Lung (tissue), 12 donors: Measurements from ENCODE around the gene OST4. TPM values are rescaled to one million over a fixed set of nuclear protein-coding genes. Genes with fewer than 3 reads are reported as not detected.

Experiments used
- ATAC-seq: fragments of 200-7000 bp; cut with Tn5 transposase; one replicate; pipeline ENCODE4 v1.9.1; 2020; ENCODE audit warnings: moderate number of reproducible peaks; ENCODE audit not compliant: insufficient read depth, low FRiP score
- DNase-seq, 3 donors: peaks; one replicate each; pipeline ENCODE4 v3.0.0-alpha.2; 2013 to 2017
- H3K27ac ChIP-seq, 2 donors: one replicate each; pipeline ENCODE4 v1.5.1; 2013; ENCODE audit warnings: mild to moderate bottlenecking in 2 of 2, moderate library complexity in 2 of 2, control low read depth in 1 of 2, inconsistent platforms in 1 of 2, low read depth in 1 of 2, low read length in 1 of 2
- H3K27me3 ChIP-seq, 3 donors: one replicate each; pipeline ENCODE4 v1.5.1; 2013; ENCODE audit warnings: low read length in 2 of 3; ENCODE audit not compliant: control insufficient read depth in 3 of 3, insufficient read depth in 3 of 3
- H3K36me3 ChIP-seq, 4 donors: one replicate each; pipeline ENCODE4 v1.5.1; 2013; ENCODE audit warnings: low read length in 4 of 4, mild to moderate bottlenecking in 1 of 4, moderate library complexity in 1 of 4; ENCODE audit not compliant: control insufficient read depth in 4 of 4, insufficient read depth in 4 of 4
- H3K4me1 ChIP-seq, 5 donors: one replicate each; pipeline ENCODE4 v1.5.1; 2013; ENCODE audit warnings: low read length in 5 of 5, mild to moderate bottlenecking in 2 of 5, moderate library complexity in 1 of 5; ENCODE audit not compliant: control insufficient read depth in 5 of 5, insufficient read depth in 5 of 5
- H3K4me3 ChIP-seq: one replicate; pipeline ENCODE4 v1.5.1; 2013; ENCODE audit warnings: mild to moderate bottlenecking, control low read depth, moderate library complexity
- H3K9ac ChIP-seq, 2 donors: one replicate each; pipeline ENCODE4 v1.5.1; 2013; ENCODE audit warnings: low read length in 2 of 2, control low read depth in 1 of 2; ENCODE audit not compliant: insufficient read depth in 1 of 2
- H3K9me3 ChIP-seq, 4 donors: one replicate each; pipeline ENCODE4 v1.5.1; 2013; ENCODE audit warnings: low read length in 3 of 4, mild to moderate bottlenecking in 1 of 4, moderate library complexity in 1 of 4; ENCODE audit not compliant: control insufficient read depth in 4 of 4, insufficient read depth in 3 of 4
- WGBS, 2 donors: extraction: QIAGEN DNeasy Blood & Tissue Kit; methylation state at CpG; one replicate each; pipeline ENCODE4 v1.1.7; 2013; 5-methylcytosine and 5-hydroxymethylcytosine counted together
- polyA plus RNA-seq, 2 donors: library from polyadenylated mRNA; stranded (reverse); fragments of 200-250 nt; gene quantifications; one replicate each; pipeline ENCODE4 v1.2.1, GENCODE V29; 2013
- total RNA-seq, 2 donors: library from RNA; depleted of rRNA in 1 of 2; stranded (reverse); fragments of >200 nt in 1 of 2; gene quantifications; one replicate each; pipeline ENCODE4 v1.2.1, GENCODE V29; 2014 to 2021
- TF ChIP-seq, protein P1 (sequence below): IDR thresholded peaks from 2 replicates; pipeline ENCODE4 v1.5.1; 2012; ENCODE audit warnings: mild to moderate bottlenecking; ENCODE audit errors: control extremely low read depth, extremely low read depth
- donor health status: control.
- donor health status: control.
- donor health status: Bipolar disorder and iron deficiency.
- donor health status: healthy.
- donor health status: DM: yes; HTN: yes; CAD: no.

Gene OST4
- total and polyA plus RNA-seq, 4 donors = 164 to 577 (median 309) TPM

GRCh38 chr2:27091746-27092695 lies 20.6 kb upstream of the OST4 start:
- 79 to 87% methylated on average over 23 to 25 of the region's 25 CpGs for WGBS, 2 donors

DNA sequence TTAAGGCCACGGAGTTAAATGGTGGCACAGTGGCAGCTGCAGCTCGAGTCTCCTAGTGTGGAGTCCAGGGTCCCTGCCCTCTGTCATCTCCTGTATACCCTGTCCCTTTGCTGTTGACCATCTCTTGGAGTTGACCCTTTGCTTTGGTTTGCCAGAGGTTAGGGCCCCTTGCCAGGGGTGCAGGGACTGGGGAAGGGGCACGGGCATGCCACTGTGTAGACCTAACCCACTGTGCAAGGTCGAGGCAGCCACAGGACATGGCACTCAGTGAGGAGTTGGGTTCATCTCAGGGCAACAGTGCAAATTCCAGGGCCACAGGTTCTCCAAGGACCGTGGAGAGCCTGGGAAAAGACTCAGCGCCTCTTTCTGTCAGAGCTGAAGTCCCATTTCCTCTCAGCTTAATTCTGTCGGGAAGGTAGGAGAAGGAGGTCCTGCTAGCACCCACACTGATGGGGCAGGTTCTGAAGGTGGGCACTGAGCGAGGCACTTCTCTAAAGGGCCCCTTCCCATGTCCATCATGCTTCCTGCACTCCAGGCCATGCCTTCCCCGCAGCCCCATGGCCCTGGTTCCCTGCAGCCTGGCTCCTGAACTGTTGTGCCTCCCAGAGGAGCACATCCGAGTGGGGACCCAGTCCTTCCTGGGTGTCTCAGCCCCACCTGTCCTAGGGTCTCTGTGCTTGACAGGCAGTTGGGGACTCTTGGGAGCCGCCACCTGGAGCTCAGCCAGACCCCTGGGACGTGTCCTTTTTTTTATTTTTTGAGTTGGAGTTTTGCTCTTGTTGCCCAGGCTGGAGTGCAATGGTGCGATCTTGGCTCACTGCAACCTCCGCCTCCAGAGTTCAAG lies 17.9 kb upstream of the OST4 start:
- H3K27me3 ChIP-seq = no peaks in the 10 kb centered on the region
- H3K36me3 ChIP-seq = peaks cover 0 to 14% (median 4%) of the 10 kb centered on the region in 4 donors
- H3K4me1 ChIP-seq = peaks cover 0 to 23% (median 0%) of the 10 kb centered on the region in 5 donors
- ATAC-seq (no peak), DNase-seq (no peak)
- no peak overlapping the region for H3K27ac ChIP-seq
- H3K9me3 ChIP-seq = no peaks in the 10 kb centered on the region
- 94% methylated on average over 14 of the region's 14 CpGs for WGBS, 2 donors
- no peak overlapping the region for H3K9ac ChIP-seq
- H3K4me3 ChIP-seq = no peak overlapping the region
- TF ChIP-seq, protein P1, sequence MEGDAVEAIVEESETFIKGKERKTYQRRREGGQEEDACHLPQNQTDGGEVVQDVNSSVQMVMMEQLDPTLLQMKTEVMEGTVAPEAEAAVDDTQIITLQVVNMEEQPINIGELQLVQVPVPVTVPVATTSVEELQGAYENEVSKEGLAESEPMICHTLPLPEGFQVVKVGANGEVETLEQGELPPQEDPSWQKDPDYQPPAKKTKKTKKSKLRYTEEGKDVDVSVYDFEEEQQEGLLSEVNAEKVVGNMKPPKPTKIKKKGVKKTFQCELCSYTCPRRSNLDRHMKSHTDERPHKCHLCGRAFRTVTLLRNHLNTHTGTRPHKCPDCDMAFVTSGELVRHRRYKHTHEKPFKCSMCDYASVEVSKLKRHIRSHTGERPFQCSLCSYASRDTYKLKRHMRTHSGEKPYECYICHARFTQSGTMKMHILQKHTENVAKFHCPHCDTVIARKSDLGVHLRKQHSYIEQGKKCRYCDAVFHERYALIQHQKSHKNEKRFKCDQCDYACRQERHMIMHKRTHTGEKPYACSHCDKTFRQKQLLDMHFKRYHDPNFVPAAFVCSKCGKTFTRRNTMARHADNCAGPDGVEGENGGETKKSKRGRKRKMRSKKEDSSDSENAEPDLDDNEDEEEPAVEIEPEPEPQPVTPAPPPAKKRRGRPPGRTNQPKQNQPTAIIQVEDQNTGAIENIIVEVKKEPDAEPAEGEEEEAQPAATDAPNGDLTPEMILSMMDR = no peak

More at GRCh38 chr2:27091746-27092695, 20.6 kb upstream of the OST4 start:
- H3K4me3 ChIP-seq = no peak overlapping the region
- peaks cover 0 to 4% (median 0%) of the 10 kb centered on the region in 4 donors for H3K36me3 ChIP-seq
- H3K27me3 ChIP-seq = no peaks in the 10 kb centered on the region
- no peak overlapping the region for H3K27ac ChIP-seq
- no peak for ATAC-seq
- H3K9ac ChIP-seq = no peak overlapping the region
- TF ChIP-seq, protein P1 = no peak
- H3K9me3 ChIP-seq = no peaks in the 10 kb centered on the region
- no peak for DNase-seq
- H3K4me1 ChIP-seq = peaks cover 0 to 15% (median 7%) of the 10 kb centered on the region in 5 donors

GRCh38 chr2:27088634-27089033 lies 17.2 kb upstream of the OST4 start:
- Histone ChIP-seq H3K4me1 (peaks cover 0 to 27% (median 0%) of the 10 kb centered on the region in 5 donors), H3K9ac (no peak overlapping the region), H3K27me3 (no peaks in the 10 kb centered on the region), H3K9me3 (no peaks in the 10 kb centered on the region), H3K27ac (no peak overlapping the region), H3K36me3 (peaks cover 0 to 21% (median 6%) of the 10 kb centered on the region in 4 donors), H3K4me3 (no peak overlapping the region)
- ATAC-seq (no peak), DNase-seq (no peak)
- 92 to 94% methylated on average over 6 of the region's 6 CpGs for whole genome bisulfite sequencing, 2 donors
- TF ChIP-seq, protein P1 = no peak
